A549 treated with Hydrocortisone at 1 μM for 4 hours (cell line): ENCODE results near the gene STRC. TPM values are rescaled to one million over a fixed set of nuclear protein-coding genes. Genes with fewer than 3 reads are reported as not detected.

Source experiments
- total RNA-seq: library from RNA; stranded (reverse); fragments of 200-300 nt; extraction: Qiagen RNA extraction; gene quantifications from 5 replicates; pipeline ENCODE4 v1.2.3, GENCODE V29; 2022

Gene STRC
- 0.08 to 0.16 TPM (median 0.11 TPM) in 4 of 5 replicates, not detected in the other for total RNA-seq

DNA sequence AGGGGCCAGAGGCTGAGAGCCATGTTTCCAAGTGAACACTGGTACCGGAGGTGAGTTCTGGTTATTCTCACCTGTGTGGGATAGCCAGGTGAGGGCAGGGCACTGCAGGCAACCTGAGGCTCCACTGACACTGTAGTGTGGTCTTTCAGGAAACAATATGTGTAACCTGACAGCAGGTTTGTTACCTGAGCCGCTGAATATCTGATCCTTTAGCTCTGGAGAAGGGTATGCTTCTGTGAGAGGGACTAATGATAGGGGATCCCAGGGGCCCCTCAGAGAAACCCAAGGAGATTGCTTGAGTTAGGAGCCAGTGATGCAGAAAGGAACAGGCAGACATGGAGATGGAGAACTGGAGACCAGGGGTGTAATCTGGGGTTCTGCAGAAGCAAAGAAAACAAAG lies at the start of gene STRC:
STRC (minus strand) TSS at position 101 of the 400 bp plus-strand sequence; CDS start at position 23, 78 bp downstream.

DNA sequence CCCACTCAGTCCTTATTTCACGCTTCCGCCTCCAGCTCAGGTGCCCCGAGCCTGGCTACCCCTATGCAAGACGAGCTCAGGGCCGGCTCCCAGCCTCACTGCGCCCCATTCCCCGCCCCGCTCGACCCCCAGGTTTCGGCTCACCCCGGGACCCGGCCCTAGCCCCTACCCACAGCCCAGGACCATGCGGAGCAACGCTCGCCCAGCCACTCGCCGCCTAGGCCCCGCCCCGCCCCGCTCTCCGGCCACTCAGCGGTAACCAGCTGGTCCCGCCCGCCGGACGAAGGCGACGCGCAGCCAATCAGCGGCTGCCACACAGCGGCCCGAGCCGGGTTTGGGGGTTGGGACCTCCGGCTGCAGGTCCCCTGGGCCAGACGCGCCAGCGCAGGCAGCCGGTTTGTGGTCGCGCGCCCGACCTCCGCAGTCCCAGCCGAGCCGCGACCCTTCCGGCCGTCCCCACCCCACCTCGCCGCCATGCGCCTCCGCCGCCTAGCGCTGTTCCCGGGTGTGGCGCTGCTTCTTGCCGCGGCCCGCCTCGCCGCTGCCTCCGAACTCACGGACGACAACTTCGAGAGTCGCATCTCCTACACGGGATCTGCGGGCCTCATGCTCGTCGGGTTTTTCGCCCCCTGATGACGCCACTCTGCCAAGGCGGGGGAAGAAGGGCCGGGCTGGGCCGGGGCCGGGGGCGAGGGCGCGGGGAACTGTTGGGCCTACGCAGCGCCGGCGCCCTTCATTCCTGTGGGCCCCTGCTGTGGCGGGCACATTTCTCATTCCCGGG lies 30.2 kb upstream of the STRC start, which contains the start of gene CATSPER2:
CATSPER2 (minus strand) TSS at position 196 of the 781 bp plus-strand sequence. CDS start 783 bp downstream, outside the sequence.

GRCh38 chr15:43593328-43594190 lies 25.0 kb downstream of the STRC start, which contains the start of gene CKMT1B:
Gene CKMT1B, plus strand, starts transcription at chr15:43594027. Its CDS starts 192 bp downstream, at chr15:43594219.

GRCh38 chr15:43589778-43590466 lies 28.7 kb downstream of the STRC start, which contains the start of gene PPIP5K1:
Gene PPIP5K1, minus strand, starts transcription at chr15:43590208. Its CDS starts 5,704 bp downstream, at chr15:43584504.

Other genes with a start within 250 kb of the STRC start
- gene ZSCAN29, start 247.8 kb downstream of the STRC start, total RNA-seq = 6.7 to 11.6 TPM (median 8.7 TPM) in 5 replicates
- gene TUBGCP4, start 247.7 kb downstream of the STRC start, total RNA-seq = 4.7 to 6.8 TPM (median 6.0 TPM) in 5 replicates
- 13.6 to 22.8 TPM (median 16.9 TPM) in 5 replicates for gene TP53BP1, start 125.6 kb downstream of the STRC start, total RNA-seq
- 0.50 to 0.76 TPM (median 0.60 TPM) in 5 replicates for gene MAP1A, start 101.2 kb downstream of the STRC start, total RNA-seq
- gene PPIP5K1, start 28.6 kb downstream of the STRC start, total RNA-seq = 3.8 to 6.9 TPM (median 5.8 TPM) in 5 replicates
- gene CKMT1B, start 24.8 kb downstream of the STRC start, total RNA-seq = 1.9 to 6.3 TPM (median 3.7 TPM) in 5 replicates
- gene CATSPER2, start 30.0 kb upstream of the STRC start, total RNA-seq = 0.40 to 1.3 TPM (median 0.68 TPM) in 5 replicates
- 1.7 to 2.8 TPM (median 2.7 TPM) in 5 replicates for gene CKMT1A, start 75.1 kb upstream of the STRC start, total RNA-seq
- gene PDIA3, start 127.6 kb upstream of the STRC start, total RNA-seq = 262 to 365 TPM (median 343 TPM) in 5 replicates
- gene ELL3, start 158.2 kb upstream of the STRC start, total RNA-seq = 0.82 to 2.2 TPM (median 1.2 TPM) in 5 replicates
- gene SERF2, start 173.5 kb upstream of the STRC start, total RNA-seq = 380 to 723 TPM (median 669 TPM) in 5 replicates
- gene SERINC4, start 181.4 kb upstream of the STRC start, total RNA-seq = 0.06 to 0.28 TPM (median 0.08 TPM) in 5 replicates
- 3.3 to 7.2 TPM (median 4.3 TPM) in 5 replicates for gene HYPK, start 181.8 kb upstream of the STRC start, total RNA-seq
- 23.7 to 32.4 TPM (median 25.8 TPM) in 5 replicates for gene MFAP1, start 205.9 kb upstream of the STRC start, total RNA-seq
- 11.3 to 15.4 TPM (median 12.2 TPM) in 5 replicates for gene WDR76, start 208.2 kb upstream of the STRC start, total RNA-seq